Kasumi-1 (cell line): ENCODE results near the gene DBNDD2.

Experiments
- DNase-seq, 2 experiments: peaks; one replicate each; lab custom pipeline; 2025; lab: John Stamatoyannopoulos, UW

Gene DBNDD2, protein sequence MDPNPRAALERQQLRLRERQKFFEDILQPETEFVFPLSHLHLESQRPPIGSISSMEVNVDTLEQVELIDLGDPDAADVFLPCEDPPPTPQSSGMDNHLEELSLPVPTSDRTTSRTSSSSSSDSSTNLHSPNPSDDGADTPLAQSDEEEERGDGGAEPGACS

DNA sequence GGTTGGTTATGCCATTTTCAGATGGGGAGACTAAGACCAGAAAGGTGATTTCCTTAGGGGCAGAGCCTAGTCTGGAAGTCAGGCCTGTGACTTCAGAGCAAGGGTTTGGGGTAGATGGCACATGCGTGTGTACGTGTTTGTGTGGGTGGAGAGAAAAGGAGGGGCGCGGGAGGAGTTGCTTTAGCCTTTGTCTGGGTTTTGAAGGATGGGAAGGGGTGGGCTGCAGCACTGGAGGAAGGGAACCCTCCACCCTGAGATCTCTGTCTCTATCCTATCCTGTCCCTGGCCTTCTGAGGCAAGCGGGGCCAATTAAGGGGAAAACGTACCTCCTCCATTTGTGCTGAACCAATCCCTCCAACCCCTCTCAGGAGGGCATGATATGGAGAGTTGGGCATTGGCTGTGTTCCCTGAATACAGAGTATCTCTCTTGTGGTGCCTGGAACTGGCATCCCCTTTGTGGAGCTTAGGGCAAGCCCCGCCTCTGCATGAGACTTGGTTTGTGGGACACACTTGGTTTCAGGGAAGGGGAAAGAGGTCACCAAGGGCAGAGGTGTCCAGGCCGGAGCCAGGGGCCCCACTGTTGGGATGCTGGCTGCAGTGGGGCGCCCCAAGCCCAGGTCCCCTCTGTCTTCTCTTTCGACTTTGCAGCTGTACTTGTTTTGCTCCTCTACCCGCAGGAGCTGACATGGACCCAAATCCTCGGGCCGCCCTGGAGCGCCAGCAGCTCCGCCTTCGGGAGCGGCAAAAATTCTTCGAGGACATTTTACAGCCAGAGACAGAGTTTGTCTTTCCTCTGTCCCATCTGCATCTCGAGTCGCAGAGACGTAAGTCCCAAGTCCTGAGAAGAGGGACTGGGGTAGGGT is at the start of gene DBNDD2:
DBNDD2 (plus strand) TSS at position 507 of the 863 bp plus-strand sequence; CDS start at position 686, 179 bp downstream.
- DNase-seq: no peak

DNA sequence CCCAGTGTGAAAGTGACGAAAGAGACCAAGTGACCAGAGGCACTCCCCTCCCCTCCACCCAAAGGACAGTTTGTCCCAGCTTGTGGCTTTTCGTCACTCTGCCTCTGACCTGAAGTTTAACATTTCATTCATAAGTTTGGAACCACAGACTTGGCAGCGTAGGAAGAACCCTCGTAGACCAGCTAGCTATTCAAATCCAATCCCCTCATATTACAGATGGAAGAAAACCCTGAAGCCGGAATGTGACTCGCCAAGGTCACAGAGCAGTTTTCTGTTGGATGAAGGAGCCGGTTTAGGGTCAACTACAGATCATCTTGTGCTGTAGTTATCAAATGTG is 49.1 kb upstream of the DBNDD2 start:
- DNase-seq: no peak

DNA sequence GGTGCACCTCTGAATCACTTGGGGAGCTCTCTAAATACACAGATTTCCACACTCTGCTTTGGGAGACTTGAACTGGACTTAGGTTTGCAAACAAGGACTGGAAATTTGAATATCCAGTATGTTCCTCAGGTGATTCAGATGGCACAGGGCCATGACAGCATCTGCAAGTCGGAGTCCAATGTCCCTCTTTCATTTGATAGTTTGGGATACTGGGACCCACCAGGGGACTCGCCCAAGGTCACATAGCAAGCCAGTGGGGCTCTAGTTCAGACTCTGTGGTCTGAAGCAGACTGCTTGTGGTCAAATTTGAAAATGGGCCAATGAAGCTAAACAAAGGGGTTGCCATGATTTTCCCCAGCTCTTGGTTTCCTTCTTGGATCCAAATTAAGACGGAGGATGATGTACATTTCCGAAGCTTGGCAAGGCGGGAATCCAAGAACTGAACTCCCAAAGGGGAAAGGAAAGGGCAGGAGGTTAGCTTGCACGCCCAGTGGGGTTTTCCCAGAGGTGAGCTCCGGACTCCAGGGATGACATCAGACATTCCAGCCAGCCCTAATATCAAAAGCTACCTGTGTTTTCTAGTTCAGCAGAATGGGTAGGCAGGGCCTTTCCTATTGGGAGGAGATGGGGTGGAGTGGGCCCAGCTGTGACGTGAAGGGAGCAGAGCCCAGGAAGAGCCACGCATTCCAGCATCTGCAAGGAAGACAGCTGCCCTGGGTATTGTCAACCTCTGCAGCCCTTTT is 48.5 kb upstream of the DBNDD2 start:
- DNase-seq: no peak

DNA sequence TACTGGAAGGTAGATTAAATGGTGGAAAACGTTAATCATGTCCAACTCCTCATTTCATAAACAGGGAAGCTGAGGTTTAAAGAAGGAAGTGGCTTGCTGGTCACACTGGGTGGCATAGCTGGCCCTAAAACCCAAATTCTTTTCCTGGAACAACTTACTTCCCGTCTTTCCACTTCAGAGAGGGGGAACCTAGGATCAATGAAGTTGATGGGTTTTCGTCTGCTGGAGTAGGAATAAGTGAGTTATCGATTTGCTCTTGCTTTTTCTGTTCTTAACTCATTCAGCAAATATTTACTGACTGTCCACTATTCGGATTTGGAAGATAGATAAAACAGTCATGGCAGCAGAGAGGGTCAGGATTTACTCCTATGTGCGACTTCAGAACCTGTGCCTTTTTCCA is 46.3 kb upstream of the DBNDD2 start:
- DNase-seq: peak; percentile 12 to 31

DNA sequence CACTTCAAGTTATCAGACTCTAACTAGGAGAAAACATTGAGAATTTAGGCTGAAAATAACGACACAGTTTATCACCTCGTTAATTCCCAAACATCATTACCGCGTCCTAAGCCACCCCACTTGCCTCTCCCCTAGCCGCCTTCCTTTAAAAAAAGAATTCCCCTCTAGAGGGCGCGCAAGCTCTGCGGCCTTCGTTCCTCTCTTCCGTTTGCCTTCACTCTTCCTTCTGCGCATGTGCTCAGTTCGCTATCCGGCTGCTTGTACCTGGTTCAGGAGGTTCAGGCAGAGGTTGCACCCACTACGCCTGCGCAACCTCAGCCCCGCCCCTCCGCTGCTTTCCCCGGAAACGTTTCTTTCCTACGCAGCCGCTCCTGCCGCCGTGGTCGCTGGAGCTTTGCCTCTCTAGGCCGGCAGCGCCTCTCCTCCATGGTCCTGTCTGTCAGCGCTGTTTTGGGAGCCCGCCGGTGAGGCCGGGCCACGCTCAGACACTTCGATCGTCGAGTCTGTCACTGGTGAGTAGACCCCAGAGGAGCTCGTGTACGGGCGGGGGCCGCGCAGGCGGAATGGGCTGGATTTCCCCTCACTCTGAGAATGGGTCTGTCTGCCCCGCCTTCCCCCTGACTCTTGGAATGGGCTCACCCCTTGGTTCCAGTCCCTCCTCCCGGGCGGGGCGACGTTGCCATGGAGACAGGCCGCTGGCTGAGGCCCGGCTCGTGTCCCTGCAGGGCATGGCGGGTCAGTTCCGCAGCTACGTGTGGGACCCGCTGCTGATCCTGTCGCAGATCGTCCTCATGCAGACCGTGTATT is 45.1 kb upstream of the DBNDD2 start, which contains the start of gene SYS1:
SYS1 (plus strand) TSS at position 353 of the 807 bp plus-strand sequence; CDS start at position 729, 376 bp downstream.
- DNase-seq: peak; percentile 99

DNA sequence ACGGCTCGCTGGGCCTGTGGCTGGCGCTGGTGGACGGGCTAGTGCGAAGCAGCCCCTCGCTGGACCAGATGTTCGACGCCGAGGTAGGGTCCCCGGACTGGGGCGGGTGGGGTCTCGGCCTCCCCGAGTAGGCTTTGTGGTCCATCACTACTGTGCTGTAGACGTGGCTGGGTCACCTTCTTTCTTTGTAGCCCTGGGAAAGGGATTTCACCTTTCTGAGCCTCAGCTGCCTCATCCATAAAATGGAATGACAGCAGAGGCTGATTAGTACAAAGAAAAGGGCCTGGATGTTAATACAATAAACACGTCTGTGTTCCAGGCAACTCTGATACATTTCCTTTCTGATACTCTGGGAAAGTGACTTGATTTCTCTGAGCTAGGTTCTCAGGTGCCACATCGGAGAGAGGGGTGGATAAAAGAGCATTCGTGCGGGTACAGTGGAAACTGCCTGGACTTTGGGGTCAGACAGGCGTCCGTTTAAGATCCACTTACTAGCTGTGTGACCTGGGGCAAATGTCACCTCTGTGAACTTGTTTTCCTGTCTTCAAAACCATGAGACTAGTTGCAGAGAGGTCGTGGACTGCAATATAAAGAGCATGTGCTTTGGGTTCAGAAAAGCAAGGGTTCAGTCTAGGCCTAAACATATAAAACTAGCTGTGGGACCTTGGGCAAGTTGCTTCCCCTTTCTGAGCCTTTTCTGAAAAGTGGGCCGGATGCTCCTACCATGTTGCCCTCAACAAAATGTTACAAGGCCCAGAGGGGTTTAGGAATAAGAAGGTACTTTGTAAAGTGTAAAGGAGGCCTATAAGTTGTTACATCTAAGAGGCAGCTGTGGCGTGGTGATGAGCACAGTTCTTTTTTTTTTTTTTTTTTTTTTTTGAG is 44.2 kb upstream of the DBNDD2 start:
- peak in 1 of 2 experiments; percentile 16 for DNase-seq

DNA sequence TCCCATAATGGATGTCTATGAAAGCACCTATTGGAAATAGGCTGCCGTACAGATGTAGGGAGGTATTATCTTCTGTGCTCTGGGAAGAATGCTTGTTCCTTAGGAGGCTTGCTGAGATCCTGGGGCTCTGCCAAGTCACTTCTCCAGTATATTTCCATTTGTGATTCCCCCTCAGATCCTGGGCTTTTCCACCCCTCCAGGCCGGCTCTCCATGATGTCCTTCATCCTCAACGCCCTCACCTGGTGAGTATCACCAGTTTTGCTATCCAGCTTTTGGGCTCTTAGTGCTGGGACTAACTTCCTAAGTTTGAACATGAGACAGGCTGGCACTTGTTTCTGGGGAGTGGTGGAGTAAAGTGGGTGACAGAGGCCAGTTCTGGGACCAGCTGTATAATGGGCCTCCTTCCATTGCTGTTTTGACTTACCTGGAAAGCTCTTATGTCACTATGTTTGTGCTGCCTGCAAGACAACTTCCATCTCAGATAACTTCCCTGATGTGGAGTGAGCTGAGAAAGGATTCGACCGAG is 42.6 kb upstream of the DBNDD2 start:
- DNase-seq: no peak

DNA sequence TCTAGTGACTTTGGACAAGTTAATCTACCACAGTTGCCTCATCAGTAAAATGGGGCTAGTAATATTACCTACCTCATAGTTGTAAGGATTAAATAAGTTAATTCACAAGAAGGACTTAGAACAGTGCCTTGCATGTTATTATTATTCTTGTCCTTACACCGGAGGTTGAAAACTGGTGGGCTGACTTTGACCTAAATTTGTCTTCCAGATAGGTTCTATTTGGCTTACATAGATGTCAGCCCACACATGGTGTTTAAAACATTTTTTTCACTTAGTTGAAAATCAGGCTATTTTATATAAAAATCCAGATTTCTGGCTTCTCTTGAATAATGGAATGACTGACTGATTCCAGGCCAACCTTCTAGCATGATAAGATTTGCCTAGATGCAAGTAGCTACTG is 41.9 kb upstream of the DBNDD2 start:
- no peak for DNase-seq

DNA sequence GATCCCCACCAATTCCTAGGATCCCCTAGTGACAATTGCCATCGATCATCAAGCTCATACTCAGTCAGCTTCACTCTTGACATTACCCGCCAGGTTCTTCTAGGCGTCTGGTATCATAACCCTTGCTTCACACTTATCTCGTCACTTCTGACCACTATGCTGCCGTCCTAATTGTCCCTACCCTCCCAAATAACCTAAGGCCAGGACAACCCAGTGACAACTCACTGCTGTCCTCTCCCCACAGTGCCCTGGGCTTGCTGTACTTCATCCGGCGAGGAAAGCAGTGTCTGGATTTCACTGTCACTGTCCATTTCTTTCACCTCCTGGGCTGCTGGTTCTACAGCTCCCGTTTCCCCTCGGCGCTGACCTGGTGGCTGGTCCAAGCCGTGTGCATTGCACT is 41.5 kb upstream of the DBNDD2 start:
- DNase-seq: no peak

DNA sequence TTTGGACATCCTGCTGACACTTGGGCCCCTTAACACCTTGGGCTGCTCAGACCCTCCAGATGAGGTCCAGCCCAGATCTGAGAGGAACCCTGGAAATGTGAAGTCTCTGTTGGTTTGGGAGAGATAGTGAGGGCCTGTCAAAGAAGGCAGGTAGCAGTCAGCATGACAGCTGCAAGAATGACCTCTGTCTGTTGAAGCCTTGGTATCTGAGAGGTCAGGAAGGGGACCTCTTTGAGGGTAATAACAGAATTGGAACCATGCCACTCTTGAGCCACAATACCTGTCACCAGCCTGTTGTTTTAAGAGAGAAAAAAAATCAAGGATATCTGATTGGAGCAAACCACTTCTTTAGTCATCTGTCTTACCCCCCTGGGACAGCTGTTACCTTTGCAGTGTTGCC is 41.0 kb upstream of the DBNDD2 start:
- no peak for DNase-seq

DNA sequence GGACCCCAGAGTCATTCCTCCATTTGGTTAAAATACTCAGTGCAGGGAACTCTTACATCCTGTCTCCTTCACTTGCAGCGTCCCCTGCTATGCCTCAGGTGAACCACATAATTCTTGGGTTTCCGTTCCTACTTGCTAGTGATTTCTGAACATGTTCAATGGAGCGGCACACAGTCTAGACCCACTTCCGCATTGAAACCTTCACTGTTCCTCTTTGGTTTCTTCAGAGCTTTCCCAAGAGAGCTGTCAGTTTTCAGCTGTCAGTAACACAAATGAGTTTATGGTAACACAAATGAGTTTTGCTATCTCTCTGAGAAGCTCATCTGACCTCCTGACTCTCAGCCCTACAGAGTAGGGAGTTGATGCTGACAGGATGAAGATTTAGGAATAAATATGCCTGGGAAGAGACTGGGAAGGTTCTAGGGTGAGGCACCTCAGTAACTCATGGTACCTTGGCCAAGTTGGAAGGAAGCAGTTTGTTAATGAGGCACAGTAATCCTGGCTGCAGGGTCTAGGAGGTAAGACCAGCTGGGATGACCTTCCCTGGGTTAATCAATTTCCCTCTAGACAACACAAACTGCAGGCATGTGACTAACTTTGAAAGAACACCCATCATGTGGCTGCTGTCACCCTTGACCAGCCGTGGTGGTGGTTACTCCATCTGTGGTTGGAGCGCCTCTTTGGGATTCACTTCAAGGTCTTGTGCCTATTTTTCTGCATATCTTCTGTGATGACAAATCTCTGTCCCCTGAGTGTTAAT is 39.7 kb upstream of the DBNDD2 start:
- peak; percentile 66 to 68 for DNase-seq

DNA sequence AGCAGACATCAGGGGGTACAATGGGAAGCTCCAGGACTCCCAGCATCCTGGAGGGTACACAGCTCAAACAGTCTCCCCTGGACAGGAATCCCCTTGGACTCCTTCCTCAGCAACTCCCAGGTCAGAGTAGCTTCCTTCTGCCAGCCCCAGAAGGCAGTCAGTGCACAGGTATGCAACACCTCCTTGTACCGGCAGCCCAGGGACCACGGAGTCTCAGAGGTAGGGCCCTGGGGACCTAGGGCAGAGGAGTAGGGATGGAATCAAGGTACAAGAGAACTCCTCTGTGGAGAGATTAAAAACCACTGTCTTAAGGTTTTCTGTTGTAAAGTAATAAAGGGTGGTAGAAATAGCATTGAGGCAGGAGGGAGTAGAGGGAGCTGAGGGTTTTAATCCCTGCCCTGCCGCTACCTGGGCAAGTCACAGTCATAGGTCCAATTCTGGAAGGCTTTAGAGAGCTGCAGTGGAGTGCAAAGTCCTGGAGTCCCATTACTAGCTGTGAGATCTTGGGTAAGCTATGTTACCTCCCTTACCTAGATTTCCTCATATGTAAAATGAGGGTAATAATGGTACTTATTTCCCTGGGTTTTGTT is 37.4 kb upstream of the DBNDD2 start:
- no peak for DNase-seq

DNA sequence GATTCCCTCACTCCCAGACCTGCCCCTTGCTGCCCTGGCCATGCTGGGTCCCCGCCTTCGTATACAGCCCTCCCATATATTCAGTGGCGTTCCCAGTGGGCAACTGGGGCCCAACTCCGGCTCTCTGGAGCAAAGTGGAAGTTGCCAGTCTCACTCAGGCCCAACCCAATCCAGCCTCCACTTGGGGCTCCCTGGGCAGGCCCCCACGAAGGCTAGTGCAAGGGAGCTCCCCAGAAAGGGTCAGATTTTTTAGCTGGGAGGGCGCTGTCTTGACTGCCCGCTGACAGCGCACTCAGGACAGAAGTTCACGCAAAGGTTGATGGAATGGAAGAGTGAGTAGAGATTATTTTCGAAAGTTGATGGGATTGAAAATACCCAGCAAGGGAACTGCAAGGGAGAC is 35.8 kb upstream of the DBNDD2 start:
- DNase-seq: no peak

DNA sequence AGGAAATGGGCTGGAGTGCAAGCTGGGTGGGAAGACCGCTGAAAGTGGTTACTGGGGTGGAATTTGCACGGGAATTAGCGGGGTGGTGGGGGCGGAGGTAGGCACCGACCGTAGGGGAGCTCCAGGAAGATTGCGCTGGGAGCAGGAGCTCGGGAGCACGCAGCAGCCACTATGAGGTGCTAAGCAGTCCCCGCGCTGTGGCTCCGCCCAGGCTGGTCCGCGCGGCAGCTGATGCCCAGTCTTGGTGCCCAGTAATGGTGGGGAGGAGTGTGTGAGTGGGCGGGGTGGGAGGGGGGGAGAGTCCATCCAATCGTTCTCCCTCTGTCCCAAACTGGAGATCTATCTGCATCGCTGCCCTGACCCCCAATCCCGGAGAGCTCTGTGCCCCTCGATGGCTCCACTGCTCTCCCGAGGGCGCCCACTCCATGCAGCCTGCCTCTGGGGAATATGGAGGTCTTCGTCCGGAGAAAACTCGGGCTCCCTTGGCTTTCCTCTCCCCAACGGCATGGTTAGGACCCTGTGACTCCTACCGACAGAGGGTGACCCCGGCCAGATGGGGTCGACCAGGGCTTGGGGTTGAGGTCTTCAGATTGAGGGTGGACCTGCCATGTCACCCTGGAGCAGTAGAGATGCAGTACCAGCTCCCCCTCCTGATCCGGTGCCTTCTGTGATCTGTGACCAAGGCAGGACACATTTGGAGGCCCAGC is 35.3 kb upstream of the DBNDD2 start:
- no peak for DNase-seq

DNA sequence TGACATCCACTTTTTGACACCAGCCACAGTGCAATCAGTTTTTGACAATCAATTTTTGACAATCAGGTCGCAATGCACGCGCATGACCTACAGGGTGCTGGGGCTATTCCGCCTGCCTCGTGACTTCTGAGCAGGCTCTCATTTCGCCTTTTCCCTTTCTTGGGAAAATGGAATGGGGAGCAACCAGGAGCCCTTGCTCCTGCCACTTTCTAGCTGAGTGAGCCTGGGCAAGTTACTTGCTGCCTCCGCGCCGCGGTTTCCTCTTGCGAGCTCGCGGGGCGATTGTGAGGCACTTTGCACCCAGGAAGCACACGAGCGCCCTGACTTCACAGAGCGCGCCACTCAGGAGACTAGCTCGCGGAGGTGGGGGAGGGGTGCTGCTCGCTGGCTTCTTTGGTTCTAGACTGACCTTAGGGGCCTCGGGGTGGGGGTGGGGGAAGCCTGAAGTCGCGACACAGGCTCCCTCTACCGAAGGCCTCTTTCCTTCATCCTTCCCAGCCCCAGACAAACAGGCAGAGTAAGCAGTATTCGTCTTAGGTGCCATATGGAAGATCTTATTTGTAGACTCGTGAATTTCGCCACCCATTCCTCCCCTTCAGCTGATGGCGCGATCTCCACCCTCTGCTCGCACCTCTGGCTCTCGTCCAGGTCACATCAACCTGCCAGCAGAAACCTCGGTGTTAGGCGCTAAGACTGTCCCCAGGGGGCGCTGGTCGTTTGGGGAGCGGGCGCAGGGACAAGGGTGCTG is 34.6 kb upstream of the DBNDD2 start:
- peak; percentile 86 to 87 for DNase-seq

DNA sequence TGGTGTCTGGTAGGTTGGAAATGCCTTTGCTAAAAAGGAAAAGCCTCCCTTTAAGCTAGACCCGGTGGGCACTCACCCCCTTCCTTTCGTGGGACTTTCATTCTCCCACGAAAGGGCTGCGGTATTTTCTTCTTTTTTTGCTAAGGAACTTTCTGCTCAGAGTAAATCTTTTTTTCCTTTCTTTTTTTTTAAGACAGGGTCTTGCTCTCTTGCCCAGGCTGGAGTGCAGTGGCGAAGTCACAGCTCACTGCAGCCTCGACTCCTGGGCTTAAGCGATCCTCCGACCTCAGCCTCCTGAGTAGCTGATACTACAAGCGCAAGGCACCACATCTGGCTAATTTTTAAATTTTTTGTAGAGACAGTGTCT is 34.0 kb upstream of the DBNDD2 start:
- no peak for DNase-seq

DNA sequence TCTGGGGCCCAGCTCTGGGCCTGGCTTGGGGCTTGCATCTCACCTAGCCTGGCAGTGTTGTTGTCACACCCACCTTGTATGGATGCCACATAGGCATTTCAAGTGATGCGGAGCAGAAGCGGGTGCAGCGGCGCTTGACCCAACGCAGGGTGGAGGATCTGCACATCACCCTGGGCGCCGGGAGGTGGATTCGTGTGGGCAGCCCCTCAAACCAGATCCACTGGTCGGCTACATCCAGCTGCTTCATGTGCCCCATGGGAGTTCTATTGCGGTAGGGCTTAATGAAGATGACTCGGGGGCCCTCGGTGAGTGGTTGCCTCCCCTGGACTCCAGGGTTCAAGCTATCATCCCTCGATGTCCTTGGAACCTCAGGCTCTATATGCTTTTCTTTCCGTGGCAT is 33.1 kb upstream of the DBNDD2 start:
- DNase-seq: no peak

DNA sequence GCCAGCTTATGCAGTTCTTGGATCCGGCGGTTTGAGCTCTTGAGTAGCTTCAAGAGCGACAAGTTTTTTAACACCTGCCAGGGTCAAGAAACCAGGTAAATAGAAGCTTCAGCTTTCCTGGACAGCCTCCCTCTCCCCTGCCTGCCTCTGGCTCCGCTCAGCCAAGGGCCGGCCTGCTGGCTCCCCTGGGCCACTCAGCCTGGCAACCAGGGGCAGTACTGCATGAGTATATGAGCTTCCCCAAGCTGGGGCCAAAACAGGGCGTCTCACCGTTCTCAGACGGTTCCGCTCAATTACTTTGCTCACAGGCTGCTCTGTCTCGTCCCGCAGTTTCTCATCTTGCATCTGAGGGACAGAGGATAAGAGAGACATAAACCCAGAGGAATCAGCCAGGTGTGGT is 30.8 kb upstream of the DBNDD2 start:
- no peak for DNase-seq
